DMS 273 (cell line): ENCODE results near the gene SLAIN2.
"Not testable (repeated sequence)": the region's sequence is repeated elsewhere in the genome, so short reads cannot be mapped to it uniquely, and the experiment has no call there.

Experiments
- DNase-seq: peaks from one replicate; lab custom pipeline; 2025; ENCODE audit not compliant: unreplicated experiment; lab: John Stamatoyannopoulos, UW

The SLAIN2 gene

DNA sequence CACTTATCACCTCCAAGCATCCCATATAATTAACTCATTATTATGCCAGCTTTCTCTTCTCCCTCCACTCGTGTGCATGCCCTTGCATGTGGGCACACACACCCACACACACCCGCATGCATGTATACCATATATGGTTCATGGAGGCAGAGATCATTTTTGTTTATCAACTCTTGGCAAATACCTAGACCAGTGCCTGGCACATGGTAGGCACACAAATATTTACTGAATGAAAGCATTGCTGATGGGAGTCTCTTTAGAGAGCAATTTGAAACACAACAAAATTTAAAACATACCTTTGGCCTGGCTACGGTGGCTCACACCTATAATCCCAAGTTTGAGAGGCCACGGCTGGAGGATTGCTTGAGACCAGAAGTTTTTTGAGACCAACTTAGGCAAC is 90.7 kb downstream of the SLAIN2 start:
- no peak for DNase-seq

DNA sequence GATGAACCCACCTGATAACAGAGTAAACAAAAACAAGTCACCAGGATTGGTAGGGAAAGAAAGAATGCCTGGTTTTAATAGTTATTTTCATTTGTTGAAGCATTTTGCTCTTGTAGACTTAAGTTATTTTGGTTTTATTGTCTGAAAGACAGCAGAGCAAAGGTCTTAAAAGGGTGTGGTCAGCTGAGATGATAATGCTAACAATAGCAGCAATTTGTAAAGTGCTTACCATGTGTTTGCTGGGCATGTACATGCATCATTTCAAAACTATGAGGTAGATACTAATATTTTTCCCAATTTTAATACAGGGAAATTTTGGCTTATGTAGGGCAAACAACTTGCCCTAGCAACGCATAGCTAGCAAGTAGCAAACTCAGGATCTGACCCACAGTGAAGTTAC is 95.0 kb downstream of the SLAIN2 start:
- DNase-seq: no peak

DNA sequence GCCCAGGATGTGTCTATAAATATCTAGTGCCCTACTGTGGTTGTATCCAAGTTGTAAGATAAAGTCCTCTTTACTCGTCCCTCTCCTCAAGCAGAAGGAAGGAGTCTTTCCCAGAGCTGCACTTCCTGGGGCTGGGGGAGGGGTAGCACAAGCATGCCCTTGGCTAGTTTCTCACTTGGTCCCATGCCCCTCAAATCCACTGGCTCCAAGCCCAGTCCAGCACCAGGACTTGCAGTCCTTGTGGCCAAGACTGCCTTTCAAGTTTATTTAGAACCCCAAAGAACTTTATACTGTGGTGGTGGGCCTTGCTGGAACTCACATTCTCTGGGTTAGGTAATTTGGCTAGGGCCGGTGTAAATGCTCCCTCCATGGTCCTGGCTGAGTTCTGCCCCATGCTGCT is 98.7 kb downstream of the SLAIN2 start:
- no peak for DNase-seq

DNA sequence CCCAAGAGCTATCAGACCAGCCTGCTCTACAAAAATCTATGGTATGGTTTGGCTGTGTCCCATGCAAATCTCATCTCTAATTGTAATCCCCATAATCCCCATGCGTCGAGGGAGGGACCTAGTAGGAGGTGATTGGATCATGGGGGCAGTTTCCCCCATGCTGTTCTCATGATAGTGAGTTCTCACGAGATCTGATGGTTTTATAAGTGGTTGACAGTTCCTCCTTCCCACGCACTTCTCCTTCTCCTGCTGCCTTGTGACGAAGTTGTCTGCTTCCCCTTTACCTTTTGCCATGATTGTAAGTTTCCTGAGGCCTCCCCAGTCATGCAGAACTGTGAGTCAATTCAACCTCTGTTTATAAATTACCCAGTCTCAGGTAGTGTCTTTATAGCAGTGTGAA is 99.6 kb downstream of the SLAIN2 start:
- DNase-seq: not testable (repeated sequence)

DNA sequence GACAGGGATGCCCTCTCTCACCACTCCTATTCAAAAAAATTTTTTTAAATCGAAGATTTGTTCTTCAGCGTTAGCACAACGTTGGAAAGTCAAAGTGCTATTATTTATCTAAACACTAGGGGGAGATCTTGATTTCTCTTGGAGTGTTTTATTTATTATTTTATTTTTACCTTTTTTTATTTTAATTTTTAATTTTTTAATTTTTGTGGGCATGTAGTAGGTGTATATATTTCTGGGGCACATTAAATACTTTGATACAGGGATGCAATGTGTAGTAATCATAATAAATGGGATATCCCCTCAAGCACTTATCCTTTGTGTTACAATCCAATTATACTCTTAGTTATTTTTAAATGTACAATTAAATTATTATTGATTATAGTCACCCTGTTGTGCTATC is 104.4 kb downstream of the SLAIN2 start:
- peak; percentile 40 for DNase-seq

DNA sequence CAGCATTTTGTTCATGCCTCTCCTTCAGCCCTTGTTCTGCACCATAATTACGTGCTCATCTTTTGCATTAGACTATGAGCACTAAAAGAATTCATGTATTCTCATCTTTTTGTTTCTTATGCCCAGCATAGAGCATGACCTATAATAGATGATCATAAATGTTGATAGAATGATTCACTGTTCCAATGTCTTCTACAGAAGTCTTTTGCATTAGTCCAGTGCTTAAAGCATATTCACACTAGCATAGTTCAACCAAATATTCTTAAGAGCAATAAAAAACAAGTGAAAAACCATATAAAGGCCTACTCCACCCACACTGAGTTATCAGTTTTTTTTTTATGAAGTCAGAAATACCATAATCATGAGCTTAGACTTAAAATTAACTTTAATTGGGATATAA is 105.3 kb downstream of the SLAIN2 start:
- no peak for DNase-seq

DNA sequence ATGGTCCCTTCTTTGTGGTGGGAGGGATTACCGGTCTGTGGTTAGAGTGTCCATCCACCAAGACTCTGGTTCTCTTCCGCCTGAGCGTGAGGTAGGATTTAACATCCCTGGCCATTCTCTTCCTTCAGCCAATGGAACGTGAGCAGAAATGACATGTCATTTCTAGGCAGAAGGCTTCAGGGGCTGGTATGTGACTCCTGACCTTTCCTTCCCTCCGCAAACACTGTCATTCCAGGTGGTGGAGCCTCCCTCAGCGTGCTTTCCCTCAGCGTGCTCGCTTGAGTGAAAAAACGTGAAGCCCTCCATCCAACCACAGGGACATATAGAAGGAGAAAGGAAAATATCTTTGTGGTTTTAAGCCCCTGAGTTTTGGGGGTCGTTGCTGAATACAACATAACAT is 107.8 kb downstream of the SLAIN2 start:
- no peak for DNase-seq

DNA sequence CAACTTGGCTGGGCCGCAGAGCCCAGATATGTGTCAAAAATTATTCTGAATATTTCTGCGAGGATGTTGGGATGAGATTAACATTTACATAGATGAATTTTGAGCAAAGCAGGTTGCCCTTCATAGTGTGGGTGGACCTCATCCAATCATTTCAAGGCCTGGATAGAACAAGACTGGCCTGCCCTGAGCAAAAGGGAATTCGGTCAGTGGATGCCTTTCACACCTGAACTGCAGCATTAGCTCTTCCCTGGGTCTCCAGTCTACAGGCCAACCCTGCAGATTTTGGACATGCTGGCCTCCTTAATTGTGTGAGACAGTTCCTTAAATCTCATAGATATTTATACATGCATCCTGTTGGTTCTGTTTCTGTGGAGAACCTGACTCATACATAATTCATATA is 109.4 kb downstream of the SLAIN2 start:
- no peak for DNase-seq

DNA sequence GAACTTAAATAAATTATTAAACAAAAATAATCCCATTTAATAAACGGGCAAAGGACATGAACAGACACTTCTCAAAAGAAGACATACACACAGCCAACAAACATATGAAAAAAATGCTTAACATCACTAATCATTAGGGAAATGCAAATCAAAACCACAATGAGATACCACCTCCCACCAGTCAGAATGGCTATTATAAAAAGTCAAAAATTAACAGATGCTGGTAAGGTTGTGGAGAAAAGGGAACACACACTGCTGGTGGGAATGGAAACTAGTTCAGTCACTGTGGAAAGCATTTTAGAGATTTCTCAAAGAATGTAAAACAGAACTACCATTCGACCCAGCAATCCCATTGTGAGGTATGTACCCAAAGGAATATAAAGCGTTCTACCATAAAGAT is 110.3 kb downstream of the SLAIN2 start:
- not testable (repeated sequence) for DNase-seq

DNA sequence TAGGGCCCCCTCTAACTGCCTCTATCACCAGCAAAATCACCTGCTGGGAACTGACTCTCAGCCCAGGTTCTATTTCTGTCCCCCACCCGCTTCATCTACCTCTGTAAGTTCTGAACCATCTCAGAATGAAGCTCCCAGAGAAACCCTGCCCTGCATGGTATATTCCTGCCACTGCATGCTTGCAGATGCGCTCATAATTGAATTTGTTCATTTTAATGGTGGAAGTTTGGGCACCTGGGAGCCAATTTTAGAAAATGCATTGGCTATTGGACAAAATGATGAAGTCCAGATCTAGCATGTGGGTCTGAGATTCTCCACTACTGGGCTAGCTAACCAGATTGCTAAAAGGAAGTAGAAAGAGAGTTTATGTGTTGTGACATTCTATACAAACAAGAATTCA is 113.3 kb downstream of the SLAIN2 start:
- DNase-seq: no peak

DNA sequence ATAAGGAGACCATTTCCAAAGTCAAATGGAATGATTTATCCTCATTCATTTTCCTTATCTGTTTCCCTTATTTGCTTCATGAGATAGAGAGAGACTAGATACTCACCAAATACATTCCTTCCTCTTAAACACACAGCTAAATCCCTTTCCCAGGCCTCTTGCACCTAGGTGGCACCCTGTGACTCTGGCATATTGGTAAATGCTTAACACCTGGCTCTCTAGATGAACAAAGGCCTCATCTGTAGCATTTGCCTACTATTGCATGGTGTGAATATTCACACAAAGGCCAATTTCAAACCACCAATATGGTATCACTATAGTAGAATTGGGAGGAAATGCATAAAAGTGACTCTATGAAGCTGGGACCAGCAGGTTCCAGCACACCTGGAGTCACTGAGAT is 119.7 kb downstream of the SLAIN2 start:
- DNase-seq: no peak

DNA sequence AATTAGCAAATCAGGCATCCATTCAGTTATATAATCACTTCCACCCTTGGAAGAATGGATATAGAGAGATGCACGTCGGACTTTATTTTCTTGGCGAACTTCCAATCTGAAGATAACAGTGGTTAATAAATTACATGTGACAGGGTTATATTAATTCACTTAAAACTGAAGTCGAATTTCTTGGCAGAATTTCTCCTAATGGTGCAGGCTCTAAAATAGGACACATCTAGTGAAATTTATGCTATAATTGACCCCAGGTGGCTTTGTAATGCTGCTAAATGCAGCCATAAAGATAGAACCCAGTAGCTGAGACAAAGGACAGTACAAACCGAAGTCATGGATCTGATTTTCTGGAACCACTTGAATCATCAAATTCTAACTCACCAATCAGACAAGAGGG is 121.0 kb downstream of the SLAIN2 start:
- DNase-seq: no peak

DNA sequence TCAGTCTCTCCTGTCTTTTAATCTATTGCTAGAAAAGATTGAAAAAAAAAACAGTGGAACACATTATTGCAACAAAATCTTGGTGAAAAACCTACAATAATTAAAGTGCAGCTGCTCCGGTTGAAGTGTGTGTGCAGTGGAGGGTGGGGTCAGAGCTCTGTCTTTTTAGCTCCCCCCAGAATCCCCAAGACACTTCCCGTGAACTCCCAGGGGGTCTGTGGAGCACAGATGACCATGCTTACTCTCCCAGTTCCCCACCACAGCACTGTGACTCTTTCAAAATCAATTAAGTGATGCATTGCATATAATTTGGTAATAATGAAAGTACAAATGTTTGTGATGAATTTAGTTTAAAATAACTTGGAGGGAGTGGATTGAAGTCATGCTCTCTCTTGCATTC is 126.1 kb downstream of the SLAIN2 start:
- DNase-seq: no peak

DNA sequence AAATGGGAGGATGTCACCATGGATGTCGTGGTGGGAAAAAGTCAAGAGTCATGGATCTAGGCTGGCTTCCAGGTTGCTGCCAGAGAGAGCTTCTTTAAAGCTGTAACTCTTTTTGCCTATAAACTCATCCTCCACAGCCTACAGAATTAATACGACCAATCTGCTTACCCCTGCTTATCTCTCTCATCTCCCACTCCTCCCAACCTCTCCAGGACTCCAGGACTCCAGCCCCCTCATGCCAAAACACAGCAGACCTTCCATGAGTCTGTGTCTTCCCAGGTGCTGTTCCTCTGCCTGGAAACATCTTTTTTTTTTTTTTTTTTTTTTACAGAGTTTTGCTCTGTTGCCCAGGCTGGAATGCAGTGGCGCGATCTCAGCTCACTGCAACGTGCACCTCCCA is 126.6 kb downstream of the SLAIN2 start:
- DNase-seq: no peak

DNA sequence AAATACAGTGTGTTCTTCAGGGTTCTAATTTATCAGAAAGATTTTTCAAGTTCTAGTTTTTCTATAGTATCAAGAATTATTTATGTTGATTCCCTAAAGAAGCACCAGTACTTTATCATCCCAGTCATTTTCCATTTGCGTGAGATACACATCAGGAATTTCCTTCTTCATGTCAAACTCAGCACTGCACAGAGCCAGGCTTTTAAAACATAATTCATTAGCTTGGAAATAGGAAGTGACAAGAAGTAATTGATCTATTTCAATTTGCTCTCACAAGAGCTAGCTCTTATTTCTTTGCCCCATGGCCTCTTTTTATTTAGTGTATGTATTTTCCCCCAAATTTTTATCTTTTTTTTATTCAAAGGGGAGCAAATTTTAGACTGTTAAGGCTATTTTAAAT is 128.8 kb downstream of the SLAIN2 start:
- no peak for DNase-seq

DNA sequence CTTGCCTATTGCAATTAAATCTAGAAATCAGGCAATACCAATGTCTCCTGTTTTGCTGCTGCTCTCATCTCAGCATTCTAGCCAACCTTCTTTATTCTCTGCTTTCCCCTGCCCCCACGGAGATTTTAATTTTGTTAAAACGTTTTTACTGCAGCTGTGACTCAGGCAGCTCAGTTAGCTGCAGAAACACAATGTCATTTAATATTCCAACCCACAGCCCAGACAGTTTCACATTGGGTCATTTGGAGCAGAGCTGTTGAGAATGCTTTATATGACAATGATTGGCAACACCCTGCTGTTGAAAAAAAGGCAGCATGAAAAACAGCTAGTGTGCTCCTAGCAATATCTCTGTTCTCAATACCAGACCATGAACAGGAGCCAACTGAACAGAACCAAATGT is 129.2 kb downstream of the SLAIN2 start:
- DNase-seq: no peak

DNA sequence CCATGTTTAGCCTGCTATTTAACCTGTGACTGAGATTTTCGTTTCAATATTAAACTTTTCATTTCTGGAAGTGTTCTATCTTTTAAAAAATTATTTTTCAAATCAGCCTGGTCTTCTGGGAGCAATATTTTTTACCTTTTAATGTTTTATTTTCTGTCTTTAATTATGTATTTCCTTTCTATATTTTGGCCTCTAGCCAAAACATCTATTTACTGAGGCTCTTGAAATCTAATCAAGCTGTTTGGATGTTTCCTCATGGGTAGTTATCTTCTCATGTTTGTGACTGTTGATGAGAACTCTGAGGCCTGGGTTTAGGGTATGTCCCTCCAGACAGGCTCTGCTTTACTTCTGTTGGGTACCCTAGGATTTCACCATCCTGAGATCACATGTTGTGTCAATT is 131.5 kb downstream of the SLAIN2 start:
- no peak for DNase-seq

DNA sequence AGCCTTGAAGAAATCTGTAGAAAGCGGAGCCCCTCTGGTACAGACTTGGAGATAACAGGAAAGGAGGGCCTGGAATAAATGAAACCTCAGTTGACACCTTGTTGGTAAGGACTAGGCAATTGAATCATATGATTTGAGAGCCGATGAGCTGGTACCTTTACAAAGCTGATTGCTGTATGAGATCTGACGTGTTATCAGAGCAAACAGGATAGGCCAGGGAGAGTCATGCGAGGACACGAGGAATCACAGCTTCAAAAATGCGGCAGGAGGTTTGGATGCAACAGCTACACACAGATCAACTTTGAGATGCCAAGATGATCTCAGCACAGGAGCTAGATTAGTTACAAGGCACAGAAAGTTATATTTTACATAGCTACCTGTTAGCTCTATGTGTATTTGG is 134.4 kb downstream of the SLAIN2 start:
- DNase-seq: no peak
